KMS-11 (cell line): Measurements from ENCODE around the gene PCSK5.

Experiments used
- H2AFZ ChIP-seq: fragments of 200-600 bp; sonication (generic); 2 replicates; pipeline ENCODE4 v1.6.1; 2016; ENCODE audit warnings: antibody characterized with exemption, mixed run types, low read depth
- H3K27ac ChIP-seq: fragments of 200-600 bp; sonication (generic); 2 replicates; pipeline ENCODE4 v1.6.1; 2016; ENCODE audit warnings: mild to moderate bottlenecking, mixed run types
- H3K27me3 ChIP-seq: fragments of 200-600 bp; sonication (generic); 2 replicates; pipeline ENCODE4 v1.6.1; 2017; ENCODE audit warnings: mild to moderate bottlenecking, low read depth, mixed run types, moderate library complexity; ENCODE audit not compliant: insufficient read depth
- H3K36me3 ChIP-seq: fragments of 200-600 bp; sonication (generic); 2 replicates; pipeline ENCODE4 v1.6.1; 2017; ENCODE audit warnings: mild to moderate bottlenecking, mixed run types; ENCODE audit not compliant: insufficient read depth
- H3K4me1 ChIP-seq: fragments of 200-600 bp; sonication (generic); 2 replicates; pipeline ENCODE4 v1.6.1; 2016; ENCODE audit warnings: mild to moderate bottlenecking, low read depth, mixed run types; ENCODE audit not compliant: poor library complexity, severe bottlenecking
- H3K4me2 ChIP-seq: fragments of 200-600 bp; sonication (generic); 2 replicates; pipeline ENCODE4 v1.7.0; 2016; ENCODE audit warnings: mild to moderate bottlenecking, mixed run types
- H3K4me3 ChIP-seq: fragments of 200-600 bp; sonication (generic); IDR thresholded peaks from 2 replicates; pipeline ENCODE4 v1.6.1; 2017; ENCODE audit warnings: low read depth, low read length, mixed read lengths; ENCODE audit not compliant: insufficient read depth
- H3K79me2 ChIP-seq: fragments of 200-600 bp; sonication (generic); 2 replicates; pipeline ENCODE4 v1.6.1; 2016; ENCODE audit warnings: low read depth, mixed run types; ENCODE audit not compliant: insufficient read depth
- H3K9ac ChIP-seq: fragments of 200-600 bp; sonication (generic); 2 replicates; pipeline ENCODE4 v1.6.1; 2016; ENCODE audit warnings: mild to moderate bottlenecking, mixed run types
- H4K20me1 ChIP-seq: fragments of 200-600 bp; sonication (generic); 2 replicates; pipeline ENCODE4 v1.6.1; 2016; ENCODE audit warnings: mild to moderate bottlenecking, mixed run types; ENCODE audit not compliant: insufficient read depth
- TF ChIP-seq, protein P1 (sequence below): fragments of 200-600 bp; sonication (generic); conservative IDR thresholded peaks from 2 replicates; pipeline ENCODE4 v1.6.1; 2017; ENCODE audit warnings: low read depth, mild to moderate bottlenecking, antibody characterized with exemption, low read length, moderate library complexity, mixed read lengths

PCSK5 gene

DNA sequence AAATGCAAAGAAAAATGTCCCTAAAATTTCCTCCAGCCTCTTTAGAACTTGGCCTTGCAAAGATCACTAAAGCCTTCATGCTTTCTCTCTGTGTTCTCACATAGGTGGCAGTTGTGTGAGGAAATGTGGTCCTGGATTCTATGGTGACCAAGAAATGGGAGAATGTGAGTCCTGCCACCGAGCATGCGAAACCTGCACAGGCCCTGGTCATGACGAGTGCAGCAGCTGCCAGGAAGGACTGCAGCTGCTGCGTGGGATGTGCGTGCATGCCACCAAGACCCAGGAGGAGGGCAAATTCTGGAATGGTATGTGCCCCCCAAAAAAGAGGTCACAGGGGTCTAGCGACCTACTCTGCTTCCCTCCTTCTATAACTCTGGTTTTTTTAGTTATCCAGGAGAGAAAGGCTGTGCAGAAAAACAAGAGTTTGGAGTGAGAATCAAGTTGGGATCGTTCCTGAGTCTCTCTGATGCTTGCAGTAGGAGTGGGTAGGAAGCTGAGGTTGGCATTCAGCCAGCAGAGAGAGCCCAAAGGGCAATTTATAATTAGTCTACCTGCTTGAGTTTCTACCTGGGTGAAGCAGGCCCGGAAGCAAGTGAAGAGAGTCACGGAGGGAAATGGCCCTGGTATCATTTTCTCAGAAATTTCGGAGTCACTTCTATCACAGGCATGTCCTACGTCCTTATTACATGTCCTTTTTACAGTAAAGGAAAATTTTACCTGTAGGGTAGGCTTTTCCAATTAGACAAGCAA, 406.3 kb downstream of the PCSK5 start:
- H3K27ac ChIP-seq, result no peak overlapping the region
- no peak overlapping the region for H3K4me2 ChIP-seq
- H2AFZ ChIP-seq, result no peak overlapping the region
- H3K79me2 ChIP-seq, result no peaks in the 10 kb centered on the region
- no peaks in the 10 kb centered on the region for H3K4me1 ChIP-seq
- no peaks in the 10 kb centered on the region for H3K36me3 ChIP-seq
- no peaks in the 10 kb centered on the region for H3K27me3 ChIP-seq
- TF ChIP-seq, protein P1, sequence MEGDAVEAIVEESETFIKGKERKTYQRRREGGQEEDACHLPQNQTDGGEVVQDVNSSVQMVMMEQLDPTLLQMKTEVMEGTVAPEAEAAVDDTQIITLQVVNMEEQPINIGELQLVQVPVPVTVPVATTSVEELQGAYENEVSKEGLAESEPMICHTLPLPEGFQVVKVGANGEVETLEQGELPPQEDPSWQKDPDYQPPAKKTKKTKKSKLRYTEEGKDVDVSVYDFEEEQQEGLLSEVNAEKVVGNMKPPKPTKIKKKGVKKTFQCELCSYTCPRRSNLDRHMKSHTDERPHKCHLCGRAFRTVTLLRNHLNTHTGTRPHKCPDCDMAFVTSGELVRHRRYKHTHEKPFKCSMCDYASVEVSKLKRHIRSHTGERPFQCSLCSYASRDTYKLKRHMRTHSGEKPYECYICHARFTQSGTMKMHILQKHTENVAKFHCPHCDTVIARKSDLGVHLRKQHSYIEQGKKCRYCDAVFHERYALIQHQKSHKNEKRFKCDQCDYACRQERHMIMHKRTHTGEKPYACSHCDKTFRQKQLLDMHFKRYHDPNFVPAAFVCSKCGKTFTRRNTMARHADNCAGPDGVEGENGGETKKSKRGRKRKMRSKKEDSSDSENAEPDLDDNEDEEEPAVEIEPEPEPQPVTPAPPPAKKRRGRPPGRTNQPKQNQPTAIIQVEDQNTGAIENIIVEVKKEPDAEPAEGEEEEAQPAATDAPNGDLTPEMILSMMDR, result no peak
- no peak overlapping the region for H3K4me3 ChIP-seq
- H3K9ac ChIP-seq, result no peak overlapping the region
- no peaks in the 10 kb centered on the region for H4K20me1 ChIP-seq

DNA sequence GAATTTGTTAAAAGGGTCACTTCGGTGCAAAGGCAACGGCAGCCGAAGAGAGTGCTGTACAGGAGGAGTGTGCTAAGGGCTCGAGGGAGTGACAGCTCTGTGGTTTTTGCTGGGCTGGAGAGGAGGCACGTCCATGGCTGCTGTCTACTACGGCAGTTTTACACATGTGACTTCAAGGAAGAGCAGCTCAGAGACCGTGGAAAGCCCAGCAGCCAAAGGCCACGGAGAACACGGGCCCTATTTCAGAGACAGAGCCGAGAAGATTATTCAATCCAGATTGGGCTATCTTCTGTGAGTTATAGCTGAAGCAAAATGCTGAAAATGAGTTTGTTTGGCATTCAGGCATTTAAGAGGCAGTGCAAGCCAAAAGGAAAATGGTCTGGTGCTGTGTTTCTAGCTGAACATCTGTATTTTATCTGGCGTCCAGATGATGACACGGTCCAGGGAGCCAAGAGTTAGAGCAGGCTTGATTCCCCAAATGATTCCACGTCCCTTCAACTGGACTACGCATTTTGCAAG, 407.3 kb downstream of the PCSK5 start:
- no peak overlapping the region for H3K4me2 ChIP-seq
- H3K36me3 ChIP-seq, result no peaks in the 10 kb centered on the region
- H3K9ac ChIP-seq, result no peak overlapping the region
- H3K4me3 ChIP-seq, result no peak overlapping the region
- TF ChIP-seq, protein P1, result no peak
- no peaks in the 10 kb centered on the region for H3K79me2 ChIP-seq
- H3K4me1 ChIP-seq, result no peaks in the 10 kb centered on the region
- no peak overlapping the region for H3K27ac ChIP-seq
- H2AFZ ChIP-seq, result no peak overlapping the region
- H3K27me3 ChIP-seq, result no peaks in the 10 kb centered on the region
- no peaks in the 10 kb centered on the region for H4K20me1 ChIP-seq

DNA sequence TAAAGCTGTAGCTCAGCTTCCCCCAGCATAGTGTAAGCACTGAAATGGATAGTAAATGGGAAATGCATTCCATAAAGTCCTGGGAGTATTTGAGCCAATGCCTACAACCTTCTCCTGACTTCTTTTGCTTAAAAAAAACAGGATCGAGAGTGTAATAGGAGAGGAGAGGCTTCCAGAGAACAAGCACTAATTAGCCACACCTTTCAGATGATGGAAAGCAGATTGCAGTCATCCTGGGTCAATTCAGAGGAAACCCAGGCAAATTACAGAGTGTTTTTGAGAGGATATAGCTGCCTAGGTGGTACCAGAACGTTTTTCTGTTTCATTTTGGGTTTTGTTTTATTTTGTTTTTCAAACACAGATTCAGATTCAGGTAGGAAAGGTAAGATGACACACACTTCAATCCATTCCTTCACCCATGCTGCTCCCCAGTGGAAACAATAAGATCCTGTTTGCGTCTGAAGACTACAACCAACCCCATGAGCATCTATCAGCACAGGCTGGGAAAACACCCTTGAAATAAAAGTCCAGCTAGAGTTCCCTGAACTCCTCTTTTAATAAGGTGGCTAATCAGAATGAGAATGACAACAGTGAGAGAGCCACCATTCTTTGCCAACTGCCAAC, 408.2 kb downstream of the PCSK5 start:
- no peak overlapping the region for H3K4me3 ChIP-seq
- TF ChIP-seq, protein P1, result no peak
- no peaks in the 10 kb centered on the region for H3K27me3 ChIP-seq
- H3K27ac ChIP-seq, result no peak overlapping the region
- no peaks in the 10 kb centered on the region for H3K36me3 ChIP-seq
- H2AFZ ChIP-seq, result no peak overlapping the region
- H3K9ac ChIP-seq, result no peak overlapping the region
- no peaks in the 10 kb centered on the region for H3K4me1 ChIP-seq
- H3K4me2 ChIP-seq, result no peak overlapping the region
- no peaks in the 10 kb centered on the region for H4K20me1 ChIP-seq
- no peaks in the 10 kb centered on the region for H3K79me2 ChIP-seq

DNA sequence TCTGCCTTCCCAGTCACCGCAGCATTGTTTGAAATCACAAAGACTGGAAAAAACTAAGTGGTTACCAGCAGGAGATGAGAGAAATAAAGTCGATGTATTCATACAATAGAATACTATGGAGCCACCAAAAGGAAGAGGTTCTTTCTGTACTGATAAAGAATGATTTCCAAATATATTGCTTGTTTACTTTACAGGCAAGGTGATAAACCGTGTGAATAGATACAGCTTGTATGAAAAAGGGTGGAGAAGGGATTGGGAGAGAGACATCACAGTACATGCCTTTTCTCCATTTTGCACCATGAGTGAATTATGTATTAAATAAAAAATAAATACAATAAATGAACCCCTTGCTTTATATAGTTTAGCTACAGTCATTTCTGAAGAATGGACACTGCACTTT, 412.1 kb downstream of the PCSK5 start:
- no peaks in the 10 kb centered on the region for H3K79me2 ChIP-seq
- no peaks in the 10 kb centered on the region for H3K4me1 ChIP-seq
- H3K36me3 ChIP-seq, result no peaks in the 10 kb centered on the region
- no peak overlapping the region for H3K4me3 ChIP-seq
- H2AFZ ChIP-seq, result no peak overlapping the region
- H3K27me3 ChIP-seq, result no peaks in the 10 kb centered on the region
- H3K27ac ChIP-seq, result no peak overlapping the region
- TF ChIP-seq, protein P1, result no peak
- no peaks in the 10 kb centered on the region for H4K20me1 ChIP-seq
- no peak overlapping the region for H3K4me2 ChIP-seq
- H3K9ac ChIP-seq, result no peak overlapping the region
